ENCODE measurements around the gene ALG9. TPM values are rescaled to one million over a fixed set of nuclear protein-coding genes. Genes with fewer than 3 reads are reported as not detected.

ALG9 gene
- polyA plus RNA-seq, 2 of the 4 experiments (the other 2 are of a cell fraction) = 15.3 to 33.3 TPM

GRCh38 chr11:111776398-111777093 lies 94.8 kb downstream of the ALG9 start:
- ATAC-seq (no peak; a peak in 2 of 6 replicates), FAIRE-seq (no peak), DNase-seq (ENCODE audit: low read depth in 1 of 2, low spot score in 1 of 2) (no peak)
- no peak overlapping the region for H3K4me3 ChIP-seq
- H3K4me2 ChIP-seq = no peak overlapping the region
- TF ChIP-seq RCOR1 (IDR thresholded peaks at IDR 0.05; ENCODE audit: low read depth, low read length) = no peak
- TF ChIP-seq RAD21 (conservative IDR thresholded peaks at IDR 0.05 in 1 of 2, IDR thresholded peaks at IDR 0.05 in 1 of 2) = no peak
- 83% methylated on average over 6 of the region's 6 CpGs for WGBS (ENCODE audit: missing lambda C conversion rate)
- CTCF ChIA-PET = interaction anchor here (0.7 to 6.3 kb wide), 33 partner anchors 9 to 318 kb away, joined by 3 to 59 read pairs (median 4); partner anchors contain the start of genes PPP2R1B and SIK2
- H3K4me1 ChIP-seq = no peaks in the 10 kb centered on the region
- POLR2A ChIA-PET = no interaction called here
- no peaks in the 10 kb centered on the region for H3K9me3 ChIP-seq
- no peak overlapping the region for H3K27ac ChIP-seq

GRCh38 chr11:111774955-111775710 lies 96.2 kb downstream of the ALG9 start:
- FAIRE-seq (no peak), DNase-seq (ENCODE audit: low read depth in 1 of 2, low spot score in 1 of 2) (no peak), ATAC-seq (no peak)
- no peak overlapping the region for H3K4me2 ChIP-seq
- no peaks in the 10 kb centered on the region for H3K4me1 ChIP-seq
- no peak overlapping the region for H3K4me3 ChIP-seq
- H3K9me3 ChIP-seq = no peaks in the 10 kb centered on the region
- POLR2A ChIA-PET = no interaction called here
- TF ChIP-seq MYC (IDR thresholded peaks at IDR 0.05; ENCODE audit: borderline replicate concordance, low read length) (no peak), CBX8 (IDR thresholded peaks at IDR 0.05) (no peak), GATA3 (IDR thresholded peaks at IDR 0.05; ENCODE audit: borderline replicate concordance) (no peak), EP300 (IDR thresholded peaks at IDR 0.05) (no peak), NR3C1 (IDR thresholded peaks at IDR 0.05) (no peak), HMGXB4 (CRISPR knock-in tag; IDR thresholded peaks at IDR 0.05; ENCODE audit: borderline replicate concordance) (no peak), TP53 (CRISPR knock-in tag; IDR thresholded peaks at IDR 0.05) (no peak), POLR2AphosphoS2 (conservative IDR thresholded peaks at IDR 0.05; ENCODE audit: low read length) (no peak), RCOR1 (IDR thresholded peaks at IDR 0.05; ENCODE audit: low read depth, low read length) (no peak), CBX2 (IDR thresholded peaks at IDR 0.05; ENCODE audit: borderline replicate concordance, low read depth) (no peak), E2F6 (IDR thresholded peaks at IDR 0.05; ENCODE audit: borderline replicate concordance, low read depth) (no peak), HES2 (IDR thresholded peaks at IDR 0.05) (no peak), RFX5 (IDR thresholded peaks at IDR 0.05) (no peak), HOXA7 (CRISPR knock-in tag; IDR thresholded peaks at IDR 0.05) (no peak), FOSB (CRISPR knock-in tag; IDR thresholded peaks at IDR 0.05) (no peak), FOXS1 (CRISPR knock-in tag; IDR thresholded peaks at IDR 0.05) (no peak)
- CTCF ChIA-PET = interaction anchor here (1.6 to 6.3 kb wide), 5 partner anchors 13 to 187 kb away, joined by 4 to 59 read pairs (median 27); partner anchors contain the start of gene SIK2
- WGBS (ENCODE audit: missing lambda C conversion rate) = 86% methylated on average over 6 of the region's 6 CpGs
- no peak overlapping the region for H3K27ac ChIP-seq

GRCh38 chr11:111772535-111772934 lies 98.8 kb downstream of the ALG9 start:
- FAIRE-seq (no peak), DNase-seq (ENCODE audit: low read depth in 1 of 2, low spot score in 1 of 2) (no peak), ATAC-seq (no peak)
- Histone ChIP-seq H3K4me2 (no peak overlapping the region), H3K27ac (no peak overlapping the region), H3K4me1 (no peaks in the 10 kb centered on the region), H3K9me3 (no peaks in the 10 kb centered on the region), H3K4me3 (no peak overlapping the region)
- WGBS (ENCODE audit: missing lambda C conversion rate) = 89% methylated on average over 2 of the region's 2 CpGs
- ChIA-PET POLR2A (no interaction called here), CTCF (interaction anchor here (1.2 kb wide), 1 partner anchor 171 kb away, joined by 3 read pairs; no protein-coding TSS in a partner anchor)
- no peak for TF ChIP-seq MYC (IDR thresholded peaks at IDR 0.05; ENCODE audit: borderline replicate concordance, low read length)
- TF ChIP-seq EP300 (IDR thresholded peaks at IDR 0.05) = no peak
- TF ChIP-seq RNF2 (IDR thresholded peaks at IDR 0.05; ENCODE audit: borderline replicate concordance, low read depth) = no peak
- TF ChIP-seq FOXS1 (CRISPR knock-in tag; IDR thresholded peaks at IDR 0.05) = no peak
- no peak for TF ChIP-seq MAX (IDR thresholded peaks at IDR 0.05)
- no peak for TF ChIP-seq CEBPB (IDR thresholded peaks at IDR 0.05)
- TF ChIP-seq ELK1 (IDR thresholded peaks at IDR 0.05; ENCODE audit: low read depth, low read length) = no peak
- TF ChIP-seq POLR2AphosphoS2 (conservative IDR thresholded peaks at IDR 0.05; ENCODE audit: low read length) = no peak
- TF ChIP-seq HEYL (CRISPR knock-in tag; IDR thresholded peaks at IDR 0.05) = no peak
- no peak for TF ChIP-seq REST (IDR thresholded peaks at IDR 0.05)
- TF ChIP-seq HOXA7 (CRISPR knock-in tag; IDR thresholded peaks at IDR 0.05) = no peak
- TF ChIP-seq RFX5 (IDR thresholded peaks at IDR 0.05) = no peak
